AG04450 (cell line): ENCODE results near the gene HBG1. TPM values are rescaled to one million over a fixed set of nuclear protein-coding genes. Genes with fewer than 3 reads are reported as not detected.
A peak's percentile ranks its signal among the peaks of the same experiment; 100 is the strongest.
"Not testable (repeated sequence)": the region's sequence is repeated elsewhere in the genome, so short reads cannot be mapped to it uniquely, and the experiment has no call there.

Experiments used
- CTCF ChIA-PET: fragments of 300-600, 350-600 bp; formaldehyde crosslinking; extraction: SDS; loops from one replicate; lab custom pipeline; 2022; ENCODE audit warnings: antibody characterized with exemption, inconsistent platforms; lab: Charles Lee
- POLR2A ChIA-PET: fragments of 350-600 bp; formaldehyde crosslinking; extraction: SDS; loops from one replicate; lab custom pipeline; 2021; ENCODE audit warnings: antibody characterized with exemption, inconsistent platforms; lab: Yijun Ruan, JAX
- DNase-seq: peaks from one replicate; pipeline ENCODE4 v3.0.0-alpha.2; 2011; ENCODE audit warnings: low read depth, low spot score
- H3K27ac ChIP-seq: one replicate; pipeline ENCODE4 v1.5.1; 2012; ENCODE audit warnings: low read depth, low read length, control low read depth
- H3K27me3 ChIP-seq: one replicate; pipeline ENCODE4 v1.6.0; 2012; ENCODE audit warnings: low read length; ENCODE audit not compliant: control insufficient read depth, insufficient read depth
- H3K4me3 ChIP-seq: 2 replicates; pipeline ENCODE4 v1.5.1; 2011; ENCODE audit warnings: mild to moderate bottlenecking, low read depth, low read length, control low read depth
- H3K9me3 ChIP-seq: 2 replicates; pipeline ENCODE4 v1.5.1; 2012; ENCODE audit warnings: low read length; ENCODE audit not compliant: control insufficient read depth, insufficient read depth
- CTCF ChIP-seq: IDR thresholded peaks from 2 replicates; pipeline ENCODE4 v1.5.1; 2011; ENCODE audit warnings: low read depth, low read length, control low read depth, inconsistent platforms
- polyA minus RNA-seq: library from RNA; depleted of rRNA, polyadenylated mRNA; stranded (reverse); fragments of >200 nt; gene quantifications from 2 replicates; pipeline ENCODE4 v1.2.3, GENCODE V29; 2011; rRNA and poly(A)+ RNA removed
- polyA plus RNA-seq: library from polyadenylated mRNA; depleted of rRNA; stranded (reverse); fragments of >200 nt; gene quantifications from 2 replicates; pipeline ENCODE4 v1.2.3, GENCODE V29; 2011; rRNA removed

The HBG1 gene
- polyA plus RNA-seq (0.41 and 0.45 TPM in 2 replicates), polyA minus RNA-seq (0.55 and 0.65 TPM in 2 replicates)

DNA sequence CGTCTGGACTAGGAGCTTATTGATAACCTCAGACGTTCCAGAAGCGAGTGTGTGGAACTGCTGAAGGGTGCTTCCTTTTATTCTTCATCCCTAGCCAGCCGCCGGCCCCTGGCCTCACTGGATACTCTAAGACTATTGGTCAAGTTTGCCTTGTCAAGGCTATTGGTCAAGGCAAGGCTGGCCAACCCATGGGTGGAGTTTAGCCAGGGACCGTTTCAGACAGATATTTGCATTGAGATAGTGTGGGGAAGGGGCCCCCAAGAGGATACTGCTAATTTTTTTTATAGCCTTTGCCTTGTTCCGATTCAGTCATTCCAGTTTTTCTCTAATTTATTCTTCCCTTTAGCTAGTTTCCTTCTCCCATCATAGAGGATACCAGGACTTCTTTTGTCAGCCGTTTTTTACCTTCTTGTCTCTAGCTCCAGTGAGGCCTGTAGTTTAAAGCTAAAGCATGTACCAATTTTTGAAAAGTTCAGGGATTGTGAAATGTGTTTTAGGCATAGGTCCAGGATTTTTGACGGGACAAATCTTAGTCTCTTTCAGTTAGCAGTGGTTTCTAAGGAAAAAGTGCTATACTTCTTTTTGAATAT, at the start of gene HBG1:
Gene HBG1 (minus strand): TSS at position 51 of the 590 bp plus-strand sequence. CDS start 53 bp downstream, outside the sequence.
- CTCF ChIA-PET, H3K9me3 ChIP-seq, H3K27me3 ChIP-seq, DNase-seq, H3K27ac ChIP-seq, POLR2A ChIA-PET, H3K4me3 ChIP-seq: not testable (repeated sequence)

- H3K9me3 ChIP-seq: peaks cover 7% of the 10 kb centered on the region; the same call in 1 of the 2 replicates
- no peaks in the 10 kb centered on the region for H3K27me3 ChIP-seq
- no peak for DNase-seq
- H3K27ac ChIP-seq: no peak overlapping the region
- POLR2A ChIA-PET: interaction anchor here (1.1 kb wide), 1 partner anchor 18 kb away, joined by 3 read pairs; no protein-coding TSS in a partner anchor
- no peak overlapping the region for H3K4me3 ChIP-seq
- no peak for TF ChIP-seq CTCF
- CTCF ChIA-PET: interaction anchor here (1.0 to 1.6 kb wide), 2 partner anchors 48 to 174 kb away, joined by 3 to 4 read pairs; no protein-coding TSS in a partner anchor
Measured at GRCh38 chr11:5298451-5298850, 48.8 kb upstream of the HBG1 start.

DNA sequence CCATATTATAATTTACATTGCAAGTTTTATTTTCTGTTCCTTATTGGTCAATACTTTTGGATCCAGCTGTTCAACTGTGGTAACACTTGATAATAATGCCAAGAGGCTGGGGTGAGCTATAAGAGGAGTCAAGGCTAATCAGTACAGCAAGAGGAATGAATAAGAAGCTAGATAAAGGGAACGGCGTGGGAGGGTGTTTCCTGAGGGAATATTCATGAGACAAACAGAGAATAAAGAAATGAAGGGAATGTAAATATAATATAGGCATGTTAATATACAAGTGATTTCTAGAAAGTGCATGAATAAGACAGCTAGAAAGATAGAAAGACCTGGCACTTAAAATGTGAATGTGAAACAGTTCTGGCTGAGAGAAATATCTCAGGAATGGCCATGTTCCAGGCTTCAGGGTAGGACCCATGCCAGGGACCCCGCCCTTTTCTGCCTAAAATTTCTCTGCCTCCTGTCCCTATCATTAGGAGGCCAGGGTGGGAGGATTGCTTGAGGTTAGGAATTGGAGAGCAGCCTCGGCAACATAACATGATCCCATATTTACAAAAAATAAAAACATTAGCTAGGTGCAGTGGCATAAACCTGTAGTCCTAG, 48.2 kb upstream of the HBG1 start:
- no peak overlapping the region for H3K4me3 ChIP-seq
- TF ChIP-seq CTCF: no peak
- H3K9me3 ChIP-seq: peaks cover 7% of the 10 kb centered on the region; the same call in 1 of the 2 replicates
- peak overlapping the region; percentile 47 for H3K27ac ChIP-seq
- POLR2A ChIA-PET: interaction anchor here (1.1 kb wide), 1 partner anchor 17 kb away, joined by 3 read pairs; no protein-coding TSS in a partner anchor
- H3K27me3 ChIP-seq: no peaks in the 10 kb centered on the region
- DNase-seq: no peak
- CTCF ChIA-PET: interaction anchor here (1.0 to 1.6 kb wide), 3 partner anchors 10 to 173 kb away, joined by 3 to 5 read pairs (median 4); no protein-coding TSS in a partner anchor

DNA sequence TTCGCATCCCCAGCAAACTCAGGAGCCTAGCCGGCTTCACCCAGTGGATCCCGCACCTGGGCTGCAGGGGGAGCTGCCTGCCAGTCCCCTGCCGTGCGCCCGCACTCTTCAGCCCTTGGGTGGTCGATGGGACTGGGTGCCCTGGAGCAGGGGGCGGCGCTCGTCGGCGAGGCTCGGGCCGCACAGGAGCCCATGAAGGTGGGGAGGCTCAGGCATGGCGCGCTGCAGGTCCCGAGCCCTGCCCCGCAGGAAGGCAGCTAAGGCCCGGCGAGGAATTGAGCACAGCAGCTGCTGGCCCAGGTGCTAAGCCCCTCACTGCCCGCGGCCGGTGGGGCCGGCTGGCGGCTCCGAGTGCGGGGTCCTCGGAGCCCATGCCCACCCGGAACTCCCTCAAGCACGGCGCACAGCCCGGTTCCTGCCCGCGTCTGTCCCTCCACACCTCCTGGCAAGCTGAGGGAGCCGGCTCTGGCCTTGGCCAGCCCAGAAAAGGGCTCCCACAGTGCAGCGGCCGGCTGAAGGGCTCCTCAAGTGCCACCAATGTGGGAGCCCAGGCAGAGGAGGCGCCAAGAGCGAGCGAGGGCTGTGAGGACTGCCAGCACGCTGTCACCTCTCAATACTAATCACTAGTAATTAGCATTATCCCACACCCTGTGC, 44.8 kb upstream of the HBG1 start:
- H3K27me3 ChIP-seq, H3K9me3 ChIP-seq, POLR2A ChIA-PET, DNase-seq, H3K4me3 ChIP-seq, H3K27ac ChIP-seq, CTCF ChIA-PET: not testable (repeated sequence)

GRCh38 chr11:5293028-5293427, 43.4 kb upstream of the HBG1 start:
- no peak overlapping the region for H3K4me3 ChIP-seq
- ChIA-PET POLR2A (no interaction called here), CTCF (no interaction called here)
- DNase-seq: no peak
- H3K27ac ChIP-seq: no peak overlapping the region
- H3K9me3 ChIP-seq: peaks cover 7% of the 10 kb centered on the region; the same call in 1 of the 2 replicates
- H3K27me3 ChIP-seq: no peaks in the 10 kb centered on the region
- TF ChIP-seq CTCF: no peak
